DND-41 (cell line): ENCODE data around the gene GPR31.
"Not testable (repeated sequence)": the region's sequence is repeated elsewhere in the genome, so short reads cannot be mapped to it uniquely, and the experiment has no call there.

Source experiments
- CTCF ChIP-seq: IDR thresholded peaks from 2 replicates; pipeline ENCODE4 v1.5.1; 2012; ENCODE audit warnings: borderline replicate concordance, low read length, moderate library complexity, mild to moderate bottlenecking; ENCODE audit not compliant: poor library complexity, severe bottlenecking; ENCODE audit errors: extremely low read depth
- EZH2 ChIP-seq: IDR thresholded peaks from 3 replicates; pipeline ENCODE4 v1.6.1; 2012; ENCODE audit warnings: borderline replicate concordance, low read depth, mild to moderate bottlenecking, moderate library complexity, low read length, inconsistent platforms; ENCODE audit not compliant: severe bottlenecking

- TF ChIP-seq CTCF, EZH2: not testable (repeated sequence)
Observed at GRCh38 chr6:167193515-167194125, 35.8 kb upstream of the GPR31 start.
